OCI-LY3 (cell line): ENCODE results near the gene HOXC5.

Experiments
- EZH2phosphoT487 ChIP-seq: fragments of 200-600 bp; shearing (Covaris generic); IDR thresholded peaks from 2 replicates; pipeline ENCODE4 v1.6.1; 2018; ENCODE audit warnings: antibody characterized with exemption, mixed run types, low read depth
- TF ChIP-seq, protein P1 (sequence below): fragments of 200-600, 300-600 bp; sonication (generic); IDR thresholded peaks from 2 replicates; pipeline ENCODE4 v1.5.1; 2014; ENCODE audit warnings: antibody characterized with exemption, low read length, low read depth

DNA sequence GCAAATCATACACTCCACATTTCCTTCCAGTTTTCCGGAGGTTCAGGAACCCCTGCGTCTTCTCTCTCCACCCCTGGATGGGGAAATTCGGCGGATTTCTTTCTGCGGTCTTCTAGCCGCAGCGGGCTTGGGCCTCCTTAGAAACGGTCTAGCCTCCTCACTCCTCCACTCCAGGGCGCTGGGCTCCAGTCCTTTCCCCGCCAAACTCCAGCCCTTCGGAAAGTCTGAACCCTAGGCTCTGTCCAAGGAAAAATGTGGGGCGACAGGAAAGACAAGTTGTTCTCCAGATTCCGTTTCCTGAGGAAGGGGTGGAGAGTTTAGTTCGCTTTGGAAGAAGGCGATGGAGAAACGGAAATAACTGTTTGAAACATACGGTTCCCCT lies 49.3 kb upstream of the HOXC5 start:
- TF ChIP-seq, protein P1, sequence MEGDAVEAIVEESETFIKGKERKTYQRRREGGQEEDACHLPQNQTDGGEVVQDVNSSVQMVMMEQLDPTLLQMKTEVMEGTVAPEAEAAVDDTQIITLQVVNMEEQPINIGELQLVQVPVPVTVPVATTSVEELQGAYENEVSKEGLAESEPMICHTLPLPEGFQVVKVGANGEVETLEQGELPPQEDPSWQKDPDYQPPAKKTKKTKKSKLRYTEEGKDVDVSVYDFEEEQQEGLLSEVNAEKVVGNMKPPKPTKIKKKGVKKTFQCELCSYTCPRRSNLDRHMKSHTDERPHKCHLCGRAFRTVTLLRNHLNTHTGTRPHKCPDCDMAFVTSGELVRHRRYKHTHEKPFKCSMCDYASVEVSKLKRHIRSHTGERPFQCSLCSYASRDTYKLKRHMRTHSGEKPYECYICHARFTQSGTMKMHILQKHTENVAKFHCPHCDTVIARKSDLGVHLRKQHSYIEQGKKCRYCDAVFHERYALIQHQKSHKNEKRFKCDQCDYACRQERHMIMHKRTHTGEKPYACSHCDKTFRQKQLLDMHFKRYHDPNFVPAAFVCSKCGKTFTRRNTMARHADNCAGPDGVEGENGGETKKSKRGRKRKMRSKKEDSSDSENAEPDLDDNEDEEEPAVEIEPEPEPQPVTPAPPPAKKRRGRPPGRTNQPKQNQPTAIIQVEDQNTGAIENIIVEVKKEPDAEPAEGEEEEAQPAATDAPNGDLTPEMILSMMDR: no peak
- no peak for TF ChIP-seq EZH2phosphoT487
